DOHH2 (cell line): ENCODE measurements around the gene SNCAIP.

ENCODE experiments used
- CTCF ChIP-seq: fragments of 200-600 bp; sonication (generic); IDR thresholded peaks from one replicate; pipeline ENCODE4 v1.5.1; 2014; ENCODE audit warnings: antibody characterized with exemption, mild to moderate bottlenecking, low read depth, low read length; ENCODE audit not compliant: poor library complexity, severe bottlenecking
- EZH2phosphoT487 ChIP-seq: fragments of 200-600 bp; sonication (generic); IDR thresholded peaks from 2 replicates; pipeline ENCODE4 v1.6.1; 2017; ENCODE audit warnings: borderline replicate concordance, mild to moderate bottlenecking, antibody characterized with exemption, low read length, moderate library complexity, mixed read lengths

DNA sequence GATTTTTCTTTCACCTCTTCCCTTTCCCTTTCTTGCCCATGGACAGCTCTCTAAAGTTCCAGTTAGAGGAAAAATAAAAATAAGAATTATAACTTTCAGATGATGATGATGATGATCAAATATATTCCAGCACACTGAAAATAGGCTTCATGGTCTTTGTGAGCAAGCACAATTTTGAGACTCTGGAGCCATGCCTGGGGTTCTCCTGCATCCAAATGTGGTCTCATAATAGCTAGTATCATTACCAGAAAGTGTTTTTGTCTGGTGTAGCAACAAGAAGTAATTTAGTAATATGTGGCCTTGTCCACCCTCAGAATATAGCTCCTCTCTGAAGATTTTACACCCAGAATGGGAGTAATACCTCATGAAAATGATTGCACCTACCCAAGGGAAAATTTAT lies 150.4 kb downstream of the SNCAIP start:
- no peak for TF ChIP-seq CTCF
- no peak for TF ChIP-seq EZH2phosphoT487
